K562 (cell line): ENCODE data around the gene SLC27A6. TPM values are rescaled to one million over a fixed set of nuclear protein-coding genes. Genes with fewer than 3 reads are reported as not detected.

Experiments
- ATAC-seq: fragments of 200-7000 bp; cut with Tn5 transposase; 3 replicates; pipeline ENCODE4 v1.9.1; 2020; ENCODE audit warnings: moderate library complexity
- BruUV-seq: library from RNA; stranded (reverse); fragments of 400-500 nt; replicated peaks from 2 replicates; lab custom pipeline; 2021; lab: Mats Ljungman, UMichigan
- CTCF ChIA-PET: fragments of 300-600 bp; formaldehyde crosslinking; extraction: SDS; loops from one replicate; lab custom pipeline; 2021; ENCODE audit warnings: low intra/inter-chr PET ratio; lab: Yijun Ruan, JAX
- POLR2A ChIA-PET: fragments of 300-600, 350-650 bp; sonication (Branson Sonifier 250); formaldehyde crosslinking; extraction: SDS; loops from one replicate; lab custom pipeline; 2021; ENCODE audit warnings: antibody characterized with exemption, inconsistent platforms; lab: Yijun Ruan, JAX
- DNase-seq, 4 experiments: peaks; one replicate each; pipeline versions ENCODE4 v3.0.0 to v3.0.0-alpha.2; 2011 to 2018; ENCODE audit warnings: low spot score in 3 of 4, mixed read lengths in 3 of 4; ENCODE audit errors: extremely low read depth in 1 of 4
- FAIRE-seq: peaks from 2 replicates; lab custom pipeline; 2011; peaks lifted over from hg19 to GRCh38; lab: Jason Lieb, UNC
- H2AFZ ChIP-seq: 2 replicates; pipeline ENCODE4 v1.6.0; 2011; ENCODE audit warnings: low read depth, low read length, control low read depth, inconsistent platforms
- H3K27ac ChIP-seq: fragments of 200-600 bp; 3 replicates; pipeline ENCODE4 v1.8.0; 2011; ENCODE audit warnings: low read depth, mild to moderate bottlenecking, control low read depth, inconsistent platforms, low read length, moderate library complexity, mixed read lengths; ENCODE audit errors: extremely low read depth
- H3K27me3 ChIP-seq, 2 experiments: fragments of 300-600 bp in 1 of 2; 2 replicates in 1 of 2; 3 replicates in 1 of 2; pipeline versions ENCODE4 v1.6.0 to v1.8.0; 2011; ENCODE audit warnings: inconsistent platforms in 2 of 2, low read length in 2 of 2, mild to moderate bottlenecking in 1 of 2, mixed read lengths in 1 of 2, moderate library complexity in 1 of 2; ENCODE audit not compliant: control insufficient read depth in 2 of 2, insufficient read depth in 2 of 2
- H3K36me3 ChIP-seq: fragments of 300-600 bp; 3 replicates; pipeline ENCODE4 v1.8.0; 2011; ENCODE audit warnings: mild to moderate bottlenecking, low read length, inconsistent platforms; ENCODE audit not compliant: control insufficient read depth, insufficient read depth
- H3K4me1 ChIP-seq, 2 experiments: fragments of 200-600 bp in 1 of 2; replicated peaks in 1 of 2; 2 replicates in 1 of 2; 3 replicates in 1 of 2; pipeline versions ENCODE4 v1.5.1 to v1.8.0; 2011; ENCODE audit warnings: inconsistent platforms in 2 of 2, low read length in 2 of 2, mild to moderate bottlenecking in 1 of 2, mixed read lengths in 1 of 2, moderate library complexity in 1 of 2; ENCODE audit not compliant: control insufficient read depth in 2 of 2, insufficient read depth in 2 of 2
- H3K4me2 ChIP-seq: 2 replicates; pipeline ENCODE4 v1.6.1; 2011; ENCODE audit warnings: low read length, control low read depth, inconsistent platforms, mixed read lengths; ENCODE audit not compliant: insufficient read depth
- H3K4me3 ChIP-seq: fragments of 200-600 bp; sonication (generic), shearing (Covaris generic); 2 replicates; pipeline ENCODE4 v1.5.1; 2016; ENCODE audit warnings: control low read depth, inconsistent platforms
- H3K79me2 ChIP-seq: fragments of 200-600 bp; 3 replicates; pipeline ENCODE4 v1.8.0; 2011; ENCODE audit warnings: low read length, inconsistent platforms; ENCODE audit not compliant: control insufficient read depth, insufficient read depth
- H3K9ac ChIP-seq, 2 experiments: 2 replicates each; pipeline versions ENCODE4 v1.6.0 to v1.6.1; 2011; ENCODE audit warnings: low read depth in 2 of 2, low read length in 2 of 2, control low read depth in 1 of 2, inconsistent platforms in 1 of 2, mild to moderate bottlenecking in 1 of 2, mixed read lengths in 1 of 2; ENCODE audit not compliant: insufficient read depth in 1 of 2
- H3K9me1 ChIP-seq: one replicate; pipeline ENCODE4 v1.6.0; 2011; ENCODE audit warnings: inconsistent platforms, mild to moderate bottlenecking, low read length, moderate library complexity; ENCODE audit not compliant: control insufficient read depth, insufficient read depth
- H3K9me3 ChIP-seq: replicated peaks from 2 replicates; pipeline ENCODE4 v1.5.1; 2011; ENCODE audit warnings: low read depth, low read length, inconsistent platforms; ENCODE audit not compliant: control insufficient read depth, insufficient read depth
- H4K20me1 ChIP-seq: replicated peaks from 2 replicates; pipeline ENCODE4 v1.6.1; 2011; ENCODE audit warnings: low read length, inconsistent platforms, mixed read lengths; ENCODE audit not compliant: control insufficient read depth, insufficient read depth
- CBFB ChIP-seq: sonication (generic); formaldehyde crosslinking; IDR thresholded peaks from 2 replicates; pipeline ENCODE4 v1.4.0; 2020; ENCODE audit warnings: mild to moderate bottlenecking, missing genetic modification reagents
- PCBP2 ChIP-seq: fragments of 200-400 bp; formaldehyde crosslinking; IDR thresholded peaks from 2 replicates; pipeline ENCODE4 v1.6.1; 2018; ENCODE audit warnings: low read length, low read depth, mild to moderate bottlenecking, moderate library complexity; ENCODE audit not compliant: poor library complexity, severe bottlenecking
- SPI1 ChIP-seq: IDR thresholded peaks from 2 replicates; pipeline ENCODE4 v1.6.1; 2011; ENCODE audit warnings: low read depth, low read length, control low read depth, borderline replicate concordance
- ZNF175 ChIP-seq: fragments of 200-800 bp; sonication (Bioruptor generic); IDR thresholded peaks from 2 replicates; pipeline ENCODE4 v1.6.1; 2016; ENCODE audit warnings: low read depth, mild to moderate bottlenecking, missing genetic modification characterization, missing compliant biosample characterization
- ZNF274 ChIP-seq: IDR thresholded peaks from 2 replicates; pipeline ENCODE4 v1.6.1; 2011; ENCODE audit warnings: low read depth, mild to moderate bottlenecking, low read length, moderate library complexity, borderline replicate concordance
- WGBS: fragments of 100-300 bp; shearing (Covaris generic); methylation state at CpG from one replicate; pipeline ENCODE4 v1.1.6; 2016; ENCODE audit warnings: low coverage, mixed read lengths; ENCODE audit not compliant: insufficient coverage; ENCODE audit errors: missing lambda C conversion rate; 5-methylcytosine and 5-hydroxymethylcytosine counted together
- in situ Hi-C: fragments of 300-500 bp; cut with MboI; formaldehyde crosslinking; loops from 4 replicates; pipeline ENCODE4 v1.15.0; 2018; ENCODE audit warnings: inconsistent platforms, mixed read lengths
- intact Hi-C: fragments of 100-400 bp; cut with micrococcal nuclease; formaldehyde crosslinking; loops from 2 replicates; pipeline ENCODE4 v1.14.2; 2022
- polyA plus RNA-seq, 8 experiments: library from polyadenylated mRNA; depleted of rRNA in 4 of 8; stranded (reverse) in 5 of 8; unstranded in 3 of 8; fragments of >200 nt; fragmentation: Nextera tagmentation in 2 of 8; fragmentation: Illumina TruSeq in 1 of 8; extraction: Ambion mirVana in 2 of 8; extraction: Trizol in 1 of 8; gene quantifications; 2 replicates each; pipeline versions ENCODE4 v1.2.1 to v1.2.3, GENCODE V29; 2011 to 2014; ENCODE audit warnings: inconsistent platforms in 1 of 8, missing spikeins in 1 of 8
- total RNA-seq, 7 experiments: library from RNA; depleted of rRNA in 6 of 7; stranded (reverse); fragments of >200 nt in 6 of 7; fragmentation: Illumina TruSeq in 2 of 7; extraction: Trizol in 2 of 7; gene quantifications; 2 replicates each; pipeline versions ENCODE4 v1.2.1 to v1.2.3, GENCODE V29; 2011 to 2021; ENCODE audit warnings: low replicate concordance in 1 of 7
- TF ChIP-seq, protein P1 (sequence below), 2 experiments: fragments of 450-650 bp; conservative IDR thresholded peaks; 2 replicates each; pipeline ENCODE4 v1.6.1; 2017; ENCODE audit warnings: mild to moderate bottlenecking in 2 of 2, moderate library complexity in 2 of 2
- TF ChIP-seq, protein P2 (sequence below): fragments of 450-650 bp; formaldehyde crosslinking; conservative IDR thresholded peaks from 2 replicates; pipeline ENCODE4 v1.4.0; 2022; ENCODE audit warnings: mild to moderate bottlenecking, missing genetic modification characterization
- TF ChIP-seq, protein P3 (sequence below), 2 experiments: IDR thresholded peaks; 2 replicates each; pipeline ENCODE4 v1.6.1; 2011; ENCODE audit warnings: borderline replicate concordance in 1 of 2, control low read depth in 1 of 2, low read depth in 1 of 2, low read length in 1 of 2, mild to moderate bottlenecking in 1 of 2, mixed read lengths in 1 of 2, moderate library complexity in 1 of 2; ENCODE audit not compliant: insufficient read depth in 1 of 2, insufficient read length in 1 of 2, poor library complexity in 1 of 2, severe bottlenecking in 1 of 2; ENCODE audit errors: extremely low read depth in 1 of 2

The SLC27A6 gene
- total and polyA plus RNA-seq, 9 of the 15 experiments (the other 6 are each of a cell fraction or from before 2014, with no cell fraction given): 0.56 to 1.9 (median 1.2) TPM

DNA sequence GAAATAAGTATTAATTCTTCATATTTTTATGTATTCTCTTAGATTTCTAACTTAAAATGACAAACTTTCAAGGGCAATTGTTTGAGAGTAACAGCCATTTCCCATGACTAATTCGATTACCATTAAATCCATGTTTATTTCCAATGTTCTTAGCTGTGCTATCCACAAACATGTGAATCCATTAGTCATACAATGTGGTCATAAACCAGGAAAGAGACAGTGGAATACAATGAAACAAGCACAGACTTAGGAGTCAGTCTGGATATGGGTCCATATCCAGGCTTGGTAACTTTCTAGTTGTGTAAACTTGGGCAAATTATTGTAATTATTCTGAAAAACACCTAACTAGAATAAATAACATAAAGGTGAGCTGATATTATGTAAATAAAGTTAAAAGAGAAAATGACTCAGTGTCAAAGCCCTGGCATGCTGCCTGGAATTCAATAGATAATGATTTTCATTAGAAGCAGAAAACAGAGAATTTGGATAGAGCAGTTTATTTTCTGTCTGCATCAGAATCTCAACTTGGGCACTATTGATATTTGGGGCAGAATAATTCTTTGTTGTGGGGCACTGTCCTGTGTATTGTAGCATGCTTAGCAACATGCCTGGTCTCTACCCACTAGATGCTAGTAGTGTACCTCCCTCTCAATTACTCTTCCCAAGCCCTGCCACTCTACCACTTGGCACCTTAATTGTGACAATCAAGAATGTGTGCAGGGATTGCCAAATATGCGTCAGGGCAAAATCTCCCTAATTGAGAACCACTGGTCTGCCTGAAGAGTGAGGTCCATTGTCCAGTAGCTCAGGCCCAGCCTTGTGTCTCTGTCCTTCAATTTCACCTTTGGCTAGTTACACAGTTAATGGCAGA lies 44.7 kb upstream of the SLC27A6 start:
- no peak for ATAC-seq
- Histone ChIP-seq H4K20me1 (no peaks in the 10 kb centered on the region), H3K4me1 (no peaks in the 10 kb centered on the region), H3K9me3 (no peaks in the 10 kb centered on the region), H3K4me2 (no peak overlapping the region), H3K9me1 (no peaks in the 10 kb centered on the region), H3K9ac (no peak overlapping the region), H3K27me3 (no peaks in the 10 kb centered on the region), H3K36me3 (no peaks in the 10 kb centered on the region), H3K4me3 (no peak overlapping the region), H2AFZ (no peak overlapping the region), H3K79me2 (no peaks in the 10 kb centered on the region), H3K27ac (no peak overlapping the region)
- CTCF ChIA-PET: no interaction called here
- no peak for FAIRE-seq
- TF ChIP-seq ZNF175 (CRISPR knock-in tag) (no peak), ZNF274 (no peak), PCBP2 (no peak), SPI1 (no peak), CBFB (no peak)
- TF ChIP-seq, protein P1, sequence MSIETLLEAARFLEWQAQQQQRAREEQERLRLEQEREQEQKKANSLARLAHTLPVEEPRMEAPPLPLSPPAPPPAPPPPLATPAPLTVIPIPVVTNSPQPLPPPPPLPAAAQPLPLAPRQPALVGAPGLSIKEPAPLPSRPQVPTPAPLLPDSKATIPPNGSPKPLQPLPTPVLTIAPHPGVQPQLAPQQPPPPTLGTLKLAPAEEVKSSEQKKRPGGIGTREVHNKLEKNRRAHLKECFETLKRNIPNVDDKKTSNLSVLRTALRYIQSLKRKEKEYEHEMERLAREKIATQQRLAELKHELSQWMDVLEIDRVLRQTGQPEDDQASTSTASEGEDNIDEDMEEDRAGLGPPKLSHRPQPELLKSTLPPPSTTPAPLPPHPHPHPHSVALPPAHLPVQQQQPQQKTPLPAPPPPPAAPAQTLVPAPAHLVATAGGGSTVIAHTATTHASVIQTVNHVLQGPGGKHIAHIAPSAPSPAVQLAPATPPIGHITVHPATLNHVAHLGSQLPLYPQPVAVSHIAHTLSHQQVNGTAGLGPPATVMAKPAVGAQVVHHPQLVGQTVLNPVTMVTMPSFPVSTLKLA (conservative IDR thresholded peaks at IDR 0.05): no peak
- TF ChIP-seq, protein P2, sequence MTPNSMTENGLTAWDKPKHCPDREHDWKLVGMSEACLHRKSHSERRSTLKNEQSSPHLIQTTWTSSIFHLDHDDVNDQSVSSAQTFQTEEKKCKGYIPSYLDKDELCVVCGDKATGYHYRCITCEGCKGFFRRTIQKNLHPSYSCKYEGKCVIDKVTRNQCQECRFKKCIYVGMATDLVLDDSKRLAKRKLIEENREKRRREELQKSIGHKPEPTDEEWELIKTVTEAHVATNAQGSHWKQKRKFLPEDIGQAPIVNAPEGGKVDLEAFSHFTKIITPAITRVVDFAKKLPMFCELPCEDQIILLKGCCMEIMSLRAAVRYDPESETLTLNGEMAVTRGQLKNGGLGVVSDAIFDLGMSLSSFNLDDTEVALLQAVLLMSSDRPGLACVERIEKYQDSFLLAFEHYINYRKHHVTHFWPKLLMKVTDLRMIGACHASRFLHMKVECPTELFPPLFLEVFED (CRISPR knock-in tag): no peak
- TF ChIP-seq, protein P3, sequence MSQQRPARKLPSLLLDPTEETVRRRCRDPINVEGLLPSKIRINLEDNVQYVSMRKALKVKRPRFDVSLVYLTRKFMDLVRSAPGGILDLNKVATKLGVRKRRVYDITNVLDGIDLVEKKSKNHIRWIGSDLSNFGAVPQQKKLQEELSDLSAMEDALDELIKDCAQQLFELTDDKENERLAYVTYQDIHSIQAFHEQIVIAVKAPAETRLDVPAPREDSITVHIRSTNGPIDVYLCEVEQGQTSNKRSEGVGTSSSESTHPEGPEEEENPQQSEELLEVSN (IDR thresholded peaks at IDR 0.05; ENCODE audit: borderline replicate concordance in 1 of 2, extremely low read depth in 1 of 2, insufficient read depth in 1 of 2, insufficient read length in 1 of 2, low read depth in 1 of 2, low read length in 1 of 2, poor library complexity in 1 of 2, severe bottlenecking in 1 of 2): no peak
- POLR2A ChIA-PET: no interaction called here
- DNase-seq: no peak
- WGBS: 10% methylated on average over 2 of the region's 2 CpGs
- BruUV-seq: no TSS peak
- in situ Hi-C loops: loop anchor here (25.0 kb wide), 1 partner anchor 217 kb away; no protein-coding TSS in a partner anchor
- intact Hi-C loops: no loop called here
